Central memory CD4-positive, alpha-beta T cell (primary cell): ENCODE data around the gene DTD1.
"Not testable (repeated sequence)": the region's sequence is repeated elsewhere in the genome, so short reads cannot be mapped to it uniquely, and the experiment has no call there.

Source experiments
- DNase-seq: peaks from one replicate; pipeline ENCODE4 v3.0.0; 2022

The DTD1 gene

GRCh38 chr20:18743665-18744440 is 156.0 kb downstream of the DTD1 start:
- no peak for DNase-seq

GRCh38 chr20:18747090-18747489 is 159.2 kb downstream of the DTD1 start:
- no peak for DNase-seq

- DNase-seq, result no peak
Observed at GRCh38 chr20:18748987-18749386, 161.1 kb downstream of the DTD1 start.

GRCh38 chr20:18749528-18749927 is 161.7 kb downstream of the DTD1 start:
- DNase-seq, result no peak

GRCh38 chr20:18750735-18751134 is 162.9 kb downstream of the DTD1 start:
- no peak for DNase-seq

- no peak for DNase-seq
Observed at GRCh38 chr20:18754030-18754652, 166.3 kb downstream of the DTD1 start.

- DNase-seq, result no peak
Observed at GRCh38 chr20:18754653-18755045, 166.8 kb downstream of the DTD1 start.

GRCh38 chr20:18760852-18761251 is 173.0 kb downstream of the DTD1 start:
- not testable (repeated sequence) for DNase-seq

GRCh38 chr20:18767676-18768075 is 179.8 kb downstream of the DTD1 start:
- DNase-seq, result no peak

GRCh38 chr20:18773566-18773965 is 185.7 kb downstream of the DTD1 start:
- DNase-seq, result no peak

GRCh38 chr20:18774207-18774606 is 186.4 kb downstream of the DTD1 start:
- no peak for DNase-seq

- no peak for DNase-seq
Observed at GRCh38 chr20:18775633-18776032, 187.8 kb downstream of the DTD1 start.

- DNase-seq, result no peak
Observed at GRCh38 chr20:18778690-18779392, 191.0 kb downstream of the DTD1 start.

GRCh38 chr20:18780385-18781130 is 192.7 kb downstream of the DTD1 start:
- no peak for DNase-seq

GRCh38 chr20:18781509-18781908 is 193.7 kb downstream of the DTD1 start:
- DNase-seq, result no peak

GRCh38 chr20:18783385-18783959 is 195.6 kb downstream of the DTD1 start:
- DNase-seq, result no peak

- not testable (repeated sequence) for DNase-seq
Observed at GRCh38 chr20:18787046-18787445, 199.2 kb downstream of the DTD1 start.

- DNase-seq, result no peak
Observed at GRCh38 chr20:18788021-18788420, 200.2 kb downstream of the DTD1 start.

GRCh38 chr20:18790787-18791186 is 202.9 kb downstream of the DTD1 start:
- no peak for DNase-seq

- peak; percentile 86 for DNase-seq
Observed at GRCh38 chr20:18793625-18794427, 206.0 kb downstream of the DTD1 start.

GRCh38 chr20:18794428-18794787 is 206.6 kb downstream of the DTD1 start:
- DNase-seq, result no peak

- no peak for DNase-seq
Observed at GRCh38 chr20:18795366-18795765, 207.5 kb downstream of the DTD1 start.
